K562 (cell line): ENCODE results near the gene NR1H2. TPM values are rescaled to one million over a fixed set of nuclear protein-coding genes. Genes with fewer than 3 reads are reported as not detected.

ENCODE experiments used
- ATAC-seq: fragments of 200-7000 bp; cut with Tn5 transposase; 3 replicates; pipeline ENCODE4 v1.9.1; 2020; ENCODE audit warnings: moderate library complexity
- BruUV-seq: library from RNA; stranded (reverse); fragments of 400-500 nt; replicated peaks from 2 replicates; lab custom pipeline; 2021; lab: Mats Ljungman, UMichigan
- CTCF ChIA-PET: fragments of 300-600 bp; formaldehyde crosslinking; extraction: SDS; loops from one replicate; lab custom pipeline; 2021; ENCODE audit warnings: low intra/inter-chr PET ratio; lab: Yijun Ruan, JAX
- POLR2A ChIA-PET: fragments of 300-600, 350-650 bp; sonication (Branson Sonifier 250); formaldehyde crosslinking; extraction: SDS; loops from one replicate; lab custom pipeline; 2021; ENCODE audit warnings: antibody characterized with exemption, inconsistent platforms; lab: Yijun Ruan, JAX
- DNase-seq, 4 experiments: peaks; one replicate each; pipeline versions ENCODE4 v3.0.0 to v3.0.0-alpha.2; 2011 to 2018; ENCODE audit warnings: low spot score in 3 of 4, mixed read lengths in 3 of 4; ENCODE audit errors: extremely low read depth in 1 of 4
- FAIRE-seq: peaks from 2 replicates; lab custom pipeline; 2011; peaks lifted over from hg19 to GRCh38; lab: Jason Lieb, UNC
- H2AFZ ChIP-seq: 2 replicates; pipeline ENCODE4 v1.6.0; 2011; ENCODE audit warnings: low read depth, low read length, control low read depth, inconsistent platforms
- H3K27ac ChIP-seq: fragments of 200-600 bp; 3 replicates; pipeline ENCODE4 v1.8.0; 2011; ENCODE audit warnings: low read depth, mild to moderate bottlenecking, control low read depth, inconsistent platforms, low read length, moderate library complexity, mixed read lengths; ENCODE audit errors: extremely low read depth
- H3K27me3 ChIP-seq, 2 experiments: fragments of 300-600 bp in 1 of 2; 2 replicates in 1 of 2; 3 replicates in 1 of 2; pipeline versions ENCODE4 v1.6.0 to v1.8.0; 2011; ENCODE audit warnings: inconsistent platforms in 2 of 2, low read length in 2 of 2, mild to moderate bottlenecking in 1 of 2, mixed read lengths in 1 of 2, moderate library complexity in 1 of 2; ENCODE audit not compliant: control insufficient read depth in 2 of 2, insufficient read depth in 2 of 2
- H3K36me3 ChIP-seq: fragments of 300-600 bp; 3 replicates; pipeline ENCODE4 v1.8.0; 2011; ENCODE audit warnings: mild to moderate bottlenecking, low read length, inconsistent platforms; ENCODE audit not compliant: control insufficient read depth, insufficient read depth
- H3K4me1 ChIP-seq, 2 experiments: fragments of 200-600 bp in 1 of 2; replicated peaks in 1 of 2; 2 replicates in 1 of 2; 3 replicates in 1 of 2; pipeline versions ENCODE4 v1.5.1 to v1.8.0; 2011; ENCODE audit warnings: inconsistent platforms in 2 of 2, low read length in 2 of 2, mild to moderate bottlenecking in 1 of 2, mixed read lengths in 1 of 2, moderate library complexity in 1 of 2; ENCODE audit not compliant: control insufficient read depth in 2 of 2, insufficient read depth in 2 of 2
- H3K4me2 ChIP-seq: 2 replicates; pipeline ENCODE4 v1.6.1; 2011; ENCODE audit warnings: low read length, control low read depth, inconsistent platforms, mixed read lengths; ENCODE audit not compliant: insufficient read depth
- H3K4me3 ChIP-seq: fragments of 200-600 bp; sonication (generic), shearing (Covaris generic); 2 replicates; pipeline ENCODE4 v1.5.1; 2016; ENCODE audit warnings: control low read depth, inconsistent platforms
- H3K79me2 ChIP-seq: fragments of 200-600 bp; 3 replicates; pipeline ENCODE4 v1.8.0; 2011; ENCODE audit warnings: low read length, inconsistent platforms; ENCODE audit not compliant: control insufficient read depth, insufficient read depth
- H3K9ac ChIP-seq, 2 experiments: 2 replicates each; pipeline versions ENCODE4 v1.6.0 to v1.6.1; 2011; ENCODE audit warnings: low read depth in 2 of 2, low read length in 2 of 2, control low read depth in 1 of 2, inconsistent platforms in 1 of 2, mild to moderate bottlenecking in 1 of 2, mixed read lengths in 1 of 2; ENCODE audit not compliant: insufficient read depth in 1 of 2
- H3K9me1 ChIP-seq: one replicate; pipeline ENCODE4 v1.6.0; 2011; ENCODE audit warnings: inconsistent platforms, mild to moderate bottlenecking, low read length, moderate library complexity; ENCODE audit not compliant: control insufficient read depth, insufficient read depth
- H3K9me3 ChIP-seq: replicated peaks from 2 replicates; pipeline ENCODE4 v1.5.1; 2011; ENCODE audit warnings: low read depth, low read length, inconsistent platforms; ENCODE audit not compliant: control insufficient read depth, insufficient read depth
- H4K20me1 ChIP-seq: replicated peaks from 2 replicates; pipeline ENCODE4 v1.6.1; 2011; ENCODE audit warnings: low read length, inconsistent platforms, mixed read lengths; ENCODE audit not compliant: control insufficient read depth, insufficient read depth
- ADNP ChIP-seq: fragments of 200-800 bp; sonication (Bioruptor generic); IDR thresholded peaks from 2 replicates; pipeline ENCODE4 v1.6.1; 2016; ENCODE audit warnings: missing genetic modification characterization, missing compliant biosample characterization
- HDAC2 ChIP-seq: fragments of 450-650 bp; IDR thresholded peaks from 2 replicates; pipeline ENCODE4 v1.6.1; 2016; ENCODE audit warnings: mild to moderate bottlenecking
- KHSRP ChIP-seq: fragments of 450-650 bp; IDR thresholded peaks from 2 replicates; pipeline ENCODE4 v1.6.1; 2017
- NCOA6 ChIP-seq: fragments of 450-650 bp; IDR thresholded peaks from 2 replicates; pipeline ENCODE4 v1.6.1; 2017; ENCODE audit warnings: mild to moderate bottlenecking
- TBL1XR1 ChIP-seq, 2 experiments: IDR thresholded peaks; 2 replicates each; pipeline ENCODE4 v1.6.1; 2012; ENCODE audit warnings: improper control_type of control experiment in 2 of 2, low read length in 2 of 2, mild to moderate bottlenecking in 1 of 2
- THAP12 ChIP-seq: fragments of 250-450 bp; sonication (Bioruptor Pico); IDR thresholded peaks from 2 replicates; pipeline ENCODE4 v1.9.0; 2021; ENCODE audit warnings: mild to moderate bottlenecking, inconsistent platforms
- USF1 ChIP-seq: sonication (generic); formaldehyde crosslinking; IDR thresholded peaks from 2 replicates; pipeline ENCODE4 v1.9.0; 2022; ENCODE audit warnings: mild to moderate bottlenecking, missing genetic modification reagents
- ZNF318 ChIP-seq, 2 experiments: fragments of 450-650 bp; IDR thresholded peaks; 2 replicates each; pipeline ENCODE4 v1.6.1; 2016; ENCODE audit warnings: mild to moderate bottlenecking in 2 of 2, borderline replicate concordance in 1 of 2, low read depth in 1 of 2, moderate library complexity in 1 of 2
- ZNF764 ChIP-seq: fragments of 250-450 bp; sonication (Bioruptor Pico); IDR thresholded peaks from 2 replicates; pipeline ENCODE4 v1.4.0; 2020; ENCODE audit warnings: low read depth, mild to moderate bottlenecking, moderate library complexity
- WGBS: fragments of 100-300 bp; shearing (Covaris generic); methylation state at CpG from one replicate; pipeline ENCODE4 v1.1.6; 2016; ENCODE audit warnings: low coverage, mixed read lengths; ENCODE audit not compliant: insufficient coverage; ENCODE audit errors: missing lambda C conversion rate; 5-methylcytosine and 5-hydroxymethylcytosine counted together
- in situ Hi-C: fragments of 300-500 bp; cut with MboI; formaldehyde crosslinking; loops from 4 replicates; pipeline ENCODE4 v1.15.0; 2018; ENCODE audit warnings: inconsistent platforms, mixed read lengths
- intact Hi-C: fragments of 100-400 bp; cut with micrococcal nuclease; formaldehyde crosslinking; loops from 2 replicates; pipeline ENCODE4 v1.14.2; 2022
- polyA plus RNA-seq, 8 experiments: library from polyadenylated mRNA; depleted of rRNA in 4 of 8; stranded (reverse) in 5 of 8; unstranded in 3 of 8; fragments of >200 nt; fragmentation: Nextera tagmentation in 2 of 8; fragmentation: Illumina TruSeq in 1 of 8; extraction: Ambion mirVana in 2 of 8; extraction: Trizol in 1 of 8; gene quantifications; 2 replicates each; pipeline versions ENCODE4 v1.2.1 to v1.2.3, GENCODE V29; 2011 to 2014; ENCODE audit warnings: inconsistent platforms in 1 of 8, missing spikeins in 1 of 8
- total RNA-seq, 7 experiments: library from RNA; depleted of rRNA in 6 of 7; stranded (reverse); fragments of >200 nt in 6 of 7; fragmentation: Illumina TruSeq in 2 of 7; extraction: Trizol in 2 of 7; gene quantifications; 2 replicates each; pipeline versions ENCODE4 v1.2.1 to v1.2.3, GENCODE V29; 2011 to 2021; ENCODE audit warnings: low replicate concordance in 1 of 7

NR1H2 gene
- total and polyA plus RNA-seq, 9 of the 15 experiments (the other 6 are each of a cell fraction or from before 2014, with no cell fraction given), result 0.11 to 73.8 (median 24.0) TPM

- in situ Hi-C loops, result loop anchor here (10.0 kb wide), 1 partner anchor 426 kb away; no protein-coding TSS in a partner anchor
- peak; percentile 79 for FAIRE-seq
- H4K20me1 ChIP-seq, result no peaks in the 10 kb centered on the region
- TF ChIP-seq USF1 (CRISPR knock-in tag) (no peak), ADNP (tag) (0 out of 2 replicates have a peak, but pooled peaks have one; percentile 14), KHSRP (peak; percentile 100), ZNF764 (CRISPR knock-in tag) (no peak), HDAC2 (peak; percentile 69), ZNF318 (IDR thresholded peaks at IDR 0.05; ENCODE audit: borderline replicate concordance in 1 of 2, low read depth in 1 of 2) (peak in 1 of 2 experiments; percentile 78; a peak in 1 of 4 replicates), TBL1XR1 (IDR thresholded peaks at IDR 0.05; ENCODE audit: low read length in 2 of 2) (peak in 1 of 2 experiments; percentile 99; a peak in 2 of 4 replicates), THAP12 (CRISPR knock-in tag) (peak; percentile 63), NCOA6 (no peak)
Measured at GRCh38 chr19:50358483-50359327, 17.6 kb upstream of the NR1H2 start.

More at GRCh38 chr19:50358483-50359327, 17.6 kb upstream of the NR1H2 start:
- ATAC-seq (peak; percentile 59), DNase-seq (peak; percentile 92 to 97 (median 96))
- Histone ChIP-seq H3K27ac (peak overlapping the region; percentile 95), H3K4me2 (peak overlapping the region; percentile 94), H2AFZ (peak overlapping the region; percentile 94), H3K36me3 (no peaks in the 10 kb centered on the region; the same call in 2 of the 3 replicates), H3K9me1 (peaks cover 5% of the 10 kb centered on the region), H3K27me3 (no peaks in the 10 kb centered on the region), H3K79me2 (peaks cover 28% of the 10 kb centered on the region), H3K9me3 (no peaks in the 10 kb centered on the region), H3K4me1 (peaks cover 46 to 48% of the 10 kb centered on the region in 2 experiments), H3K4me3 (peak overlapping the region; percentile 43), H3K9ac (peak overlapping the region; percentile 72 to 94)
- BruUV-seq, result TSS peak; percentile 75
- 16% methylated on average over 52 of the region's 54 CpGs for WGBS
- ChIA-PET CTCF (interaction anchor here (2.0 to 2.5 kb wide), 2 partner anchors 55 to 101 kb away, joined by 5 to 14 read pairs; no protein-coding TSS in a partner anchor), POLR2A (interaction anchor here (1.1 to 2.3 kb wide), 5 partner anchors 10 to 153 kb away, joined by 3 to 11 read pairs (median 5); partner anchors contain the start of genes JOSD2 and NR1H2)
- intact Hi-C loops, result no loop called here
